ENCODE measurements around the gene OR5K1. TPM values are rescaled to one million over a fixed set of nuclear protein-coding genes. Genes with fewer than 3 reads are reported as not detected.

The OR5K1 gene
- not detected for total RNA-seq
- not detected for polyA plus RNA-seq
- not detected for total RNA-seq

GRCh38 chr3:98462901-98463300, at the start of gene OR5K1:
OR5K1 (plus strand) TSS chr3:98463201; CDS start chr3:98469577, 6,376 bp downstream.
- Mint-ChIP-seq H3K9me3 (peaks cover 0 to 32% (median 5%) of the 10 kb centered on the region in 11 donors), H3K4me3 (no peak within 1 kb of the TSS), H3K27me3 (peaks cover 0 to 21% (median 4%) of the 10 kb centered on the region in 5 donors), H3K36me3 (no peaks in the 10 kb centered on the region), H3K4me1 (no peaks in the 10 kb centered on the region), H3K27ac (no peak within 1 kb of the TSS)
- H3K27ac ChIP-seq (ENCODE audit: low read depth, low read length): no peak within 1 kb of the TSS
- intact Hi-C loops (cut with micrococcal nuclease): no loop called here
- no peaks in the 10 kb centered on the region for H3K9me3 ChIP-seq (ENCODE audit: control insufficient read depth in 2 of 3, low read length in 3 of 3)
- ATAC-seq (no peak), DNase-seq (no peak)
- no peak within 1 kb of the TSS for H3K4me3 ChIP-seq (ENCODE audit: low read length)
- H3K27me3 ChIP-seq (ENCODE audit: control insufficient read depth in 2 of 2, insufficient read depth in 2 of 2, low read length in 2 of 2): no peaks in the 10 kb centered on the region
- no peaks in the 10 kb centered on the region for H3K4me1 ChIP-seq (ENCODE audit: control insufficient read depth in 2 of 2, insufficient read depth in 2 of 2, low read length in 2 of 2)
- ChIA-PET CTCF (no interaction called here), POLR2A (no interaction called here)
- H3K36me3 ChIP-seq (ENCODE audit: control insufficient read depth in 2 of 3, insufficient read depth in 3 of 3, low read length in 3 of 3): no peaks in the 10 kb centered on the region

DNA sequence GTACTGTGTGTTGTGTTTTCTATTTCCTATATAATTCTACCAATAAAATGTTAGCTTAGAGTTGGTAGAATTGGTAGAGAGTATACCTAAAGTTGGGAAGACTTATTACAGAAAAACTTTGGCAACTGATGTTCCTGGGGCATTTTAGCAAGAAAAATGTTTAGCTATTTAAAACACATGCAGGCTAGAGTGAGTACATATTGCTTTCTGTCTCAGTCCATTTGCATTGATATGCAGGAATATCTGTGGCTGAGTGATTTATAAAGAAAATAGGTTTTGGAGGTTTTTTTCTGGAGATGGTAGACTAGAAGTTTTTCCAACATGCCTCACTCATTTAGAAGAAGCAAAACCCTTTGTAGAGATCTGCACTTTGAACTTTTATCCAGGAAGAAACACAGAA, 30.4 kb upstream of the OR5K1 start:
- DNase-seq: no peak
- POLR2A ChIA-PET: no interaction called here
- H3K4me3 ChIP-seq (ENCODE audit: low read length): no peak overlapping the region
- intact Hi-C loops (cut with micrococcal nuclease): no loop called here
- no peaks in the 10 kb centered on the region for H3K36me3 ChIP-seq (ENCODE audit: control insufficient read depth in 2 of 3, insufficient read depth in 3 of 3, low read length in 3 of 3)
- H3K27ac Mint-ChIP-seq: no peak overlapping the region
- peaks cover 0 to 18% (median 0%) of the 10 kb centered on the region in 5 donors for H3K27me3 Mint-ChIP-seq
- no peaks in the 10 kb centered on the region for H3K4me1 Mint-ChIP-seq
- H3K27ac ChIP-seq (ENCODE audit: low read depth, low read length): no peak overlapping the region
- H3K27me3 ChIP-seq (ENCODE audit: control insufficient read depth in 2 of 2, insufficient read depth in 2 of 2, low read length in 2 of 2): no peaks in the 10 kb centered on the region
- H3K9me3 ChIP-seq (ENCODE audit: control insufficient read depth in 2 of 3, low read length in 3 of 3): peaks cover 0 to 22% (median 0%) of the 10 kb centered on the region in 3 experiments
- no peak overlapping the region for H3K4me3 Mint-ChIP-seq
- peaks cover 7 to 35% (median 24%) of the 10 kb centered on the region in 11 donors for H3K9me3 Mint-ChIP-seq
- ATAC-seq: no peak
- CTCF ChIA-PET: no interaction called here
- H3K36me3 Mint-ChIP-seq: peaks cover 0 to 14% (median 4%) of the 10 kb centered on the region in 5 donors
- H3K4me1 ChIP-seq (ENCODE audit: control insufficient read depth in 2 of 2, insufficient read depth in 2 of 2, low read length in 2 of 2): no peaks in the 10 kb centered on the region

- DNase-seq: no peak
- Mint-ChIP-seq H3K27me3 (peaks cover 0 to 22% (median 0%) of the 10 kb centered on the region in 5 donors), H3K36me3 (peaks cover 0 to 14% (median 4%) of the 10 kb centered on the region in 5 donors), H3K9me3 (peaks cover 7 to 24% (median 22%) of the 10 kb centered on the region in 11 donors), H3K4me3 (no peak overlapping the region), H3K4me1 (no peaks in the 10 kb centered on the region), H3K27ac (no peak overlapping the region)
- no peaks in the 10 kb centered on the region for H3K27me3 ChIP-seq (ENCODE audit: control insufficient read depth in 2 of 2, insufficient read depth in 2 of 2, low read length in 2 of 2)
- peaks cover 0 to 16% (median 0%) of the 10 kb centered on the region in 3 experiments for H3K9me3 ChIP-seq (ENCODE audit: control insufficient read depth in 2 of 3, low read length in 3 of 3)
- ChIA-PET POLR2A (no interaction called here), CTCF (no interaction called here)
- intact Hi-C loops (cut with micrococcal nuclease): no loop called here
- no peak for ATAC-seq
- H3K4me3 ChIP-seq (ENCODE audit: low read length): no peak overlapping the region
- no peaks in the 10 kb centered on the region for H3K36me3 ChIP-seq (ENCODE audit: control insufficient read depth in 2 of 3, insufficient read depth in 3 of 3, low read length in 3 of 3)
- H3K4me1 ChIP-seq (ENCODE audit: control insufficient read depth in 2 of 2, insufficient read depth in 2 of 2, low read length in 2 of 2): no peaks in the 10 kb centered on the region
- no peak overlapping the region for H3K27ac ChIP-seq (ENCODE audit: low read depth, low read length)
Measured at GRCh38 chr3:98433764-98434163, 29.2 kb upstream of the OR5K1 start.

- Mint-ChIP-seq H3K36me3 (peaks cover 0 to 9% (median 0%) of the 10 kb centered on the region in 5 donors), H3K9me3 (peaks cover 2 to 18% (median 16%) of the 10 kb centered on the region in 11 donors), H3K27me3 (peaks cover 0 to 23% (median 0%) of the 10 kb centered on the region in 5 donors), H3K4me1 (no peaks in the 10 kb centered on the region), H3K4me3 (no peak overlapping the region), H3K27ac (no peak overlapping the region)
- Histone ChIP-seq H3K27ac (ENCODE audit: low read depth, low read length) (no peak overlapping the region), H3K27me3 (ENCODE audit: control insufficient read depth in 2 of 2, insufficient read depth in 2 of 2, low read length in 2 of 2) (no peaks in the 10 kb centered on the region), H3K4me3 (ENCODE audit: low read length) (no peak overlapping the region), H3K36me3 (ENCODE audit: control insufficient read depth in 2 of 3, insufficient read depth in 3 of 3, low read length in 3 of 3) (no peaks in the 10 kb centered on the region), H3K9me3 (ENCODE audit: control insufficient read depth in 2 of 3, low read length in 3 of 3) (peaks cover 0 to 9% (median 0%) of the 10 kb centered on the region in 3 experiments), H3K4me1 (ENCODE audit: control insufficient read depth in 2 of 2, insufficient read depth in 2 of 2, low read length in 2 of 2) (no peaks in the 10 kb centered on the region)
- no peak for DNase-seq
- ChIA-PET CTCF (no interaction called here), POLR2A (no interaction called here)
- no peak for ATAC-seq
- intact Hi-C loops (cut with micrococcal nuclease): no loop called here
Measured at GRCh38 chr3:98434412-98434811, 28.6 kb upstream of the OR5K1 start.

DNA sequence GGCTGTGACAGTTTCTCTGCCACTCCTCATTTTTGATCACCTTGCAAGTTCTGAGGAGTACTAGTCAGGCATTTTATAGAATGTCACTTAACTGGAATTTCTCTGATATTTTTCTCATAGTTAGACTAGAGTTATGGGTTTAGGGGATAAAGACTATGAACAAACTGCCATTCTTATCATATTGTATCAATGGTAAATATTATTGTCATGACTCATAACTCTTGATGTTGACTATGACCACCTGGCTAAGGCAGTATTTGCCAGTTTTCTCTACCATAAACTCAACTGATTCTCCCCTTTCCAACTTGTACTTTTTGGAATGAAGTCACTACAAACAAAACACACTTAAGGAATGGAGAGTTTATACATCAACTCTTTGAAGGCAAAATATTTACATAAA, 22.7 kb upstream of the OR5K1 start:
- H3K27ac Mint-ChIP-seq: no peak overlapping the region
- DNase-seq: no peak
- intact Hi-C loops (cut with micrococcal nuclease): no loop called here

GRCh38 chr3:98445949-98446406, 17.0 kb upstream of the OR5K1 start:
- no peak for DNase-seq
- intact Hi-C loops (cut with micrococcal nuclease): no loop called here
- ATAC-seq: no peak
- Mint-ChIP-seq H3K4me3 (no peak overlapping the region), H3K4me1 (peaks cover 0 to 5% (median 0%) of the 10 kb centered on the region in 7 donors), H3K27ac (no peak overlapping the region), H3K27me3 (peaks cover 7 to 42% (median 27%) of the 10 kb centered on the region in 5 donors), H3K36me3 (peaks cover 0 to 6% (median 0%) of the 10 kb centered on the region in 5 donors), H3K9me3 (peaks cover 0 to 7% (median 0%) of the 10 kb centered on the region in 11 donors)
- ChIA-PET CTCF (no interaction called here), POLR2A (no interaction called here)
- no peaks in the 10 kb centered on the region for H3K36me3 ChIP-seq (ENCODE audit: control insufficient read depth in 2 of 3, insufficient read depth in 3 of 3, low read length in 3 of 3)
- no peaks in the 10 kb centered on the region for H3K27me3 ChIP-seq (ENCODE audit: control insufficient read depth in 2 of 2, insufficient read depth in 2 of 2, low read length in 2 of 2)
- H3K9me3 ChIP-seq (ENCODE audit: control insufficient read depth in 2 of 3, low read length in 3 of 3): no peaks in the 10 kb centered on the region
- H3K4me3 ChIP-seq (ENCODE audit: low read length): no peak overlapping the region
- no peaks in the 10 kb centered on the region for H3K4me1 ChIP-seq (ENCODE audit: control insufficient read depth in 2 of 2, insufficient read depth in 2 of 2, low read length in 2 of 2)
- no peak overlapping the region for H3K27ac ChIP-seq (ENCODE audit: low read depth, low read length)

More for the DNA sequence above, 22.7 kb upstream of the OR5K1 start:
- H3K27me3 Mint-ChIP-seq: peaks cover 0 to 65% (median 19%) of the 10 kb centered on the region in 5 donors
- no peaks in the 10 kb centered on the region for H3K9me3 ChIP-seq (ENCODE audit: control insufficient read depth in 2 of 3, low read length in 3 of 3)
- no peaks in the 10 kb centered on the region for H3K36me3 Mint-ChIP-seq
- no peak overlapping the region for H3K4me3 Mint-ChIP-seq
- CTCF ChIA-PET: no interaction called here
- H3K4me1 Mint-ChIP-seq: no peaks in the 10 kb centered on the region
- no peak for ATAC-seq
- POLR2A ChIA-PET: no interaction called here
- no peaks in the 10 kb centered on the region for H3K27me3 ChIP-seq (ENCODE audit: control insufficient read depth in 2 of 2, insufficient read depth in 2 of 2, low read length in 2 of 2)
- no peak overlapping the region for H3K27ac ChIP-seq (ENCODE audit: low read depth, low read length)
- no peak overlapping the region for H3K4me3 ChIP-seq (ENCODE audit: low read length)
- no peaks in the 10 kb centered on the region for H3K36me3 ChIP-seq (ENCODE audit: control insufficient read depth in 2 of 3, insufficient read depth in 3 of 3, low read length in 3 of 3)
- H3K9me3 Mint-ChIP-seq: peaks cover 0 to 6% (median 0%) of the 10 kb centered on the region in 11 donors
- H3K4me1 ChIP-seq (ENCODE audit: control insufficient read depth in 2 of 2, insufficient read depth in 2 of 2, low read length in 2 of 2): no peaks in the 10 kb centered on the region

GRCh38 chr3:98449606-98450193, 13.3 kb upstream of the OR5K1 start:
- ChIA-PET POLR2A (no interaction called here), CTCF (no interaction called here)
- Mint-ChIP-seq H3K27me3 (peaks cover 5 to 22% (median 10%) of the 10 kb centered on the region in 5 donors), H3K4me3 (no peak overlapping the region), H3K27ac (no peak overlapping the region), H3K36me3 (peaks cover 0 to 8% (median 0%) of the 10 kb centered on the region in 5 donors), H3K9me3 (peaks cover 0 to 5% (median 0%) of the 10 kb centered on the region in 11 donors), H3K4me1 (peaks cover 0 to 5% (median 0%) of the 10 kb centered on the region in 7 donors)
- no peaks in the 10 kb centered on the region for H3K9me3 ChIP-seq (ENCODE audit: control insufficient read depth in 2 of 3, low read length in 3 of 3)
- no peaks in the 10 kb centered on the region for H3K27me3 ChIP-seq (ENCODE audit: control insufficient read depth in 2 of 2, insufficient read depth in 2 of 2, low read length in 2 of 2)
- ATAC-seq (no peak), DNase-seq (no peak)
- H3K4me3 ChIP-seq (ENCODE audit: low read length): no peak overlapping the region
- H3K27ac ChIP-seq (ENCODE audit: low read depth, low read length): no peak overlapping the region
- intact Hi-C loops (cut with micrococcal nuclease): no loop called here
- no peaks in the 10 kb centered on the region for H3K36me3 ChIP-seq (ENCODE audit: control insufficient read depth in 2 of 3, insufficient read depth in 3 of 3, low read length in 3 of 3)
- no peaks in the 10 kb centered on the region for H3K4me1 ChIP-seq (ENCODE audit: control insufficient read depth in 2 of 2, insufficient read depth in 2 of 2, low read length in 2 of 2)

Data from naive thymus-derived CD4-positive, alpha-beta T cell (primary cell).